Measurements from ENCODE around the gene NRARP. TPM values are rescaled to one million over a fixed set of nuclear protein-coding genes. Genes with fewer than 3 reads are reported as not detected.

NRARP gene
- total and polyA plus RNA-seq, 2 of the 13 experiments (the other 11 are each of a cell fraction or from before 2014, with no cell fraction given): 0.22 to 0.46 TPM

GRCh38 chr9:137302118-137302448, at the start of gene NRARP (continued):
- TF ChIP-seq SOX6 (IDR thresholded peaks at IDR 0.05) (no peak), SOX6 (CRISPR knock-in tag; IDR thresholded peaks at IDR 0.05) (peak; percentile 27; the same call in 1 of the 2 replicates), TP53 (CRISPR knock-in tag; conservative IDR thresholded peaks at IDR 0.05) (no peak), ZNF761 (CRISPR knock-in tag; conservative IDR thresholded peaks at IDR 0.05) (no peak), ZNF230 (CRISPR knock-in tag; IDR thresholded peaks at IDR 0.05) (no peak), ZNF652 (CRISPR knock-in tag; IDR thresholded peaks at IDR 0.05; ENCODE audit: borderline replicate concordance, low read depth) (no peak), ZNF737 (CRISPR knock-in tag; IDR thresholded peaks at IDR 0.05; ENCODE audit: borderline replicate concordance) (no peak), MIER2 (CRISPR knock-in tag; IDR thresholded peaks at IDR 0.05) (no peak), ZNF7 (CRISPR knock-in tag; IDR thresholded peaks at IDR 0.05) (no peak), RAD21 (CRISPR knock-in tag; IDR thresholded peaks at IDR 0.05) (no peak), ATF7-NPFF (CRISPR knock-in tag; IDR thresholded peaks at IDR 0.05; ENCODE audit: low read depth) (no peak), RARG (CRISPR knock-in tag; IDR thresholded peaks at IDR 0.05; ENCODE audit: low read depth) (no peak), MTA1 (CRISPR knock-in tag; IDR thresholded peaks at IDR 0.05; ENCODE audit: borderline replicate concordance) (no peak), ZNF318 (CRISPR knock-in tag; IDR thresholded peaks at IDR 0.05) (no peak), ZNF3 (CRISPR knock-in tag; IDR thresholded peaks at IDR 0.05) (no peak), SP4 (CRISPR knock-in tag; IDR thresholded peaks at IDR 0.05) (peak; percentile 47; the same call in 1 of the 2 replicates), POLR2AphosphoS2 (IDR thresholded peaks at IDR 0.05; ENCODE audit: low read depth, low read length) (no peak), STAT6 (CRISPR knock-in tag; IDR thresholded peaks at IDR 0.05; ENCODE audit: borderline replicate concordance) (no peak), CREBL2 (CRISPR knock-in tag; IDR thresholded peaks at IDR 0.05; ENCODE audit: borderline replicate concordance) (no peak), ZNF773 (CRISPR knock-in tag; IDR thresholded peaks at IDR 0.05; ENCODE audit: borderline replicate concordance) (no peak), POLR2G (IDR thresholded peaks at IDR 0.05; ENCODE audit: low read depth, low read length) (peak; percentile 63; the same call in 1 of the 2 replicates), ZNF598 (CRISPR knock-in tag; IDR thresholded peaks at IDR 0.05; ENCODE audit: borderline replicate concordance) (no peak), ZNF180 (CRISPR knock-in tag; IDR thresholded peaks at IDR 0.05; ENCODE audit: borderline replicate concordance, low read depth) (no peak)
